Stimulated activated CD8-positive, alpha-beta memory T cell treated with anti-CD3 and anti-CD28 coated beads, Interleukin-12 subunit alpha, Interleukin-12 subunit beta, amount 100 ng/mL, for 24 hours (primary cell): Measurements from ENCODE around the gene ACLY.
"Not testable (repeated sequence)": the region's sequence is repeated elsewhere in the genome, so short reads cannot be mapped to it uniquely, and the experiment has no call there.

Experiments
- DNase-seq: peaks from one replicate; pipeline ENCODE4 v3.0.0-alpha.2; 2020; ENCODE audit errors: extremely low read depth

Gene ACLY

GRCh38 chr17:41829961-41830360 is 88.8 kb downstream of the ACLY start:
- DNase-seq: not testable (repeated sequence)

- DNase-seq: no peak
Observed at GRCh38 chr17:41825175-41825845, 93.4 kb downstream of the ACLY start.

- DNase-seq: no peak
Observed at GRCh38 chr17:41824086-41824485, 94.7 kb downstream of the ACLY start.

GRCh38 chr17:41823580-41823979 is 95.2 kb downstream of the ACLY start:
- DNase-seq: no peak

GRCh38 chr17:41823141-41823524 is 95.6 kb downstream of the ACLY start:
- DNase-seq: no peak

GRCh38 chr17:41822216-41823140 is 96.3 kb downstream of the ACLY start:
- DNase-seq: no peak

GRCh38 chr17:41821776-41822175 is 97.0 kb downstream of the ACLY start:
- DNase-seq: no peak

GRCh38 chr17:41818024-41818423 is 100.7 kb downstream of the ACLY start:
- no peak for DNase-seq
